ENCODE data around the gene DENND2C.

DNA sequence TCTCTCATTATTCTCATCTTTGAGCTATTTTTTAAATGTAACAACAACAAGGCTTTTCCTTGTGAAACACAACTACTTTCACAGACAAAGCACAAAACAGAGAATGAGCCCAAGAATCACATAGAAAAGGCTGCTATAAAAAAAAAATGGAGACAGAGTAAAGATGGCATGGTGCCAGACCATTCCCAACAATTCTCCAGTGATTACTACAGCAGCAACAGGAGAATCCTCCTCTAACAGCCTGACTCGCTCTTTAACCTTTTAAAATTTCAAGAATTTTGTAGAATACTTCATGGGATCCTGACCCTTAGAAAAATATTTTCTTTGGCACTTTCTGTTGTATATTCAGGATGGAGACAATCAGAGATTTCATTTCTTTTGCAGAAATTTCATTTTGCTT is 84.6 kb downstream of the DENND2C start:
- TF ChIP-seq, protein P1, sequence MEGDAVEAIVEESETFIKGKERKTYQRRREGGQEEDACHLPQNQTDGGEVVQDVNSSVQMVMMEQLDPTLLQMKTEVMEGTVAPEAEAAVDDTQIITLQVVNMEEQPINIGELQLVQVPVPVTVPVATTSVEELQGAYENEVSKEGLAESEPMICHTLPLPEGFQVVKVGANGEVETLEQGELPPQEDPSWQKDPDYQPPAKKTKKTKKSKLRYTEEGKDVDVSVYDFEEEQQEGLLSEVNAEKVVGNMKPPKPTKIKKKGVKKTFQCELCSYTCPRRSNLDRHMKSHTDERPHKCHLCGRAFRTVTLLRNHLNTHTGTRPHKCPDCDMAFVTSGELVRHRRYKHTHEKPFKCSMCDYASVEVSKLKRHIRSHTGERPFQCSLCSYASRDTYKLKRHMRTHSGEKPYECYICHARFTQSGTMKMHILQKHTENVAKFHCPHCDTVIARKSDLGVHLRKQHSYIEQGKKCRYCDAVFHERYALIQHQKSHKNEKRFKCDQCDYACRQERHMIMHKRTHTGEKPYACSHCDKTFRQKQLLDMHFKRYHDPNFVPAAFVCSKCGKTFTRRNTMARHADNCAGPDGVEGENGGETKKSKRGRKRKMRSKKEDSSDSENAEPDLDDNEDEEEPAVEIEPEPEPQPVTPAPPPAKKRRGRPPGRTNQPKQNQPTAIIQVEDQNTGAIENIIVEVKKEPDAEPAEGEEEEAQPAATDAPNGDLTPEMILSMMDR (conservative IDR thresholded peaks at IDR 0.05) = no peak
- TF ChIP-seq ZFX (IDR thresholded peaks at IDR 0.05) = no peak

All from C4-2B (cell line).